GM15510 (cell line): ENCODE measurements around the gene KRTAP10-5.
"Not testable (repeated sequence)": the region's sequence is repeated elsewhere in the genome, so short reads cannot be mapped to it uniquely, and the experiment has no call there.

Experiments
- POLR2A ChIP-seq: IDR thresholded peaks from 3 replicates; pipeline ENCODE4 v1.6.1; 2011; ENCODE audit warnings: borderline replicate concordance; ENCODE audit not compliant: insufficient read length; ENCODE audit errors: extremely low read depth

KRTAP10-5 gene, protein sequence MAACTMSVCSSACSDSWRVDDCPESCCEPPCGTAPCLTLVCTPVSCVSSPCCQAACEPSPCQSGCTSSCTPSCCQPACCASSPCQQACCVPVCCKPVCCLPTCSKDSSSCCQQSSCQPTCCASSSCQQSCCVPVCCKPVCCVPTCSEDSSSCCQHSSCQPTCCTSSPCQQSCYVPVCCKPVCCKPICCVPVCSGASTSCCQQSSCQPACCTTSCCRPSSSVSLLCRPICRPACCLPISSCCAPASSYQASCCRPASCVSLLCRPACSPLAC

DNA sequence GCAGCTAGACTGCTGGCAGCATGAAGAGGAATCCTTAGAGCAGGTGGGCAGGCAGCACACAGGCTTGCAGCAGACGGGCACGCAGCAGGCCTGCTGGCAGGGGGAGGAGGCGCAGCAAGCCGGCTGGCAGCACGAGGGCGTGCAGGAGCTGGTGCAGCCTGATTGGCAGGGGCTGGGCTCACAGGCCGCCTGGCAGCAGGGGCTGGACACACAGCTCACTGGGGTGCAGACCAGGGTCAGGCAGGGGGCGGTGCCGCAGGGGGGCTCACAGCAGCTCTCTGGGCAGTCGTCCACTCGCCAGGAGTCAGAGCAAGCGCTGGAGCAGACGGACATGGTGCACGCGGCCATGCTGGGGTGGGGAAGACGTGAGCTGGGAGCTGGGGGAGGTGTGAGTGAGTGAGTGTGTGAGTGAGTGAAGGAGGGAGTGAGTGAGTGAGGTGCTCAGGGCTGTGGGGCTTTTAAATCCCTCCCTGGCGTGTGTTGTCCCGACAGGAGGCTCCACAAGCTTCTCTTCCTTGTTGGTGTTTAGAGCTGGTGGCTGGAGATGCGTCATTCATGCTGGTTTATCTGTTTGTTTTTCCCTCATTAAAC, at the start of gene KRTAP10-5:
Gene KRTAP10-5, minus strand, starts transcription at position 374 of the 591 bp plus-strand sequence. Its CDS starts 26 bp downstream, at position 348.
- TF ChIP-seq POLR2A: not testable (repeated sequence)

GRCh38 chr21:44628707-44629391, 48.4 kb upstream of the KRTAP10-5 start:
- no peak for TF ChIP-seq POLR2A

DNA sequence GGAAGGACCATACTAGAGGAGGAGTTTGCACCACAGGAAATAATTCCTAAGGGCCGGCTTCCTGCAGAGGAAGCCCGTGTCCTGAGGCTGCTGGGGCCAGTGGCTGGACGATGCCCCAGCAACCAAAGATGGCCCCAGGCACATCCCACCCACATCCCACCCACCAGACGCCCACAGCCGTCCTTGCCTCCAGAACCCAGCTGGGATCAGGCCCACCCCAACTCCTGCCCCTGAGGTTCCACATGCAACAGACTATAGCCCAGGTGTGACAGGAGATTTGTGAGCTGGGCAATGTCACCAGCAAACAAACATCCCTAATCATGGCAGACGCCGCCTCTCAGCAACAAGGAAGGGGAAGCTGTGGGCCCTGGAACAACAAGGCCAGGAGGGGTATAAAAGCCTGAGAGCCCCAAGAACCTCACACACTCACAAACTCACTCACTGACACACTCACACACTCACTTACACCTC, 46.3 kb upstream of the KRTAP10-5 start, which contains the start of gene KRTAP10-9:
Gene KRTAP10-9, plus strand, starts transcription at position 421 of the 471 bp plus-strand sequence. CDS start 79 bp downstream, outside the sequence.
- no peak for TF ChIP-seq POLR2A

DNA sequence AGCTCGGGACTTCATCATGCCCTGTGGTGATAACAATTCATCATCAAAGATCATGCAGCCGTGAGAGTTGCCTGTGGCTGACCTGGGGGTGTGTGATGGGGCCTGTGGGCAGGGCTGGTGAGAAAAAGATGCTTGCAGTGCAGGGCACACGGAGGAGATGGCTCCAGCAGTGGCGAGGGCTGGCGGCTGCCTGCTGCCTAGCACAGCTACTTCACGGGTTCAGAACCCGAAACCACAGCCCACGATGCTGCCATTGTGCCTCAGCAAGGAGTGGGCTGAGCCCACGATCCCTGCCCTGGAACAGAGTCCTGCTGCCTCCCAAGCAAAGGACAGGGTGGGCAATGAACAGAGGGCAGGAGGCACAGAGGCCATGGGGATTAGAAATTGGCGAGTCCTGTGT, 45.9 kb upstream of the KRTAP10-5 start:
- no peak for TF ChIP-seq POLR2A

GRCh38 chr21:44625756-44626155, 45.4 kb upstream of the KRTAP10-5 start:
- TF ChIP-seq POLR2A: no peak

DNA sequence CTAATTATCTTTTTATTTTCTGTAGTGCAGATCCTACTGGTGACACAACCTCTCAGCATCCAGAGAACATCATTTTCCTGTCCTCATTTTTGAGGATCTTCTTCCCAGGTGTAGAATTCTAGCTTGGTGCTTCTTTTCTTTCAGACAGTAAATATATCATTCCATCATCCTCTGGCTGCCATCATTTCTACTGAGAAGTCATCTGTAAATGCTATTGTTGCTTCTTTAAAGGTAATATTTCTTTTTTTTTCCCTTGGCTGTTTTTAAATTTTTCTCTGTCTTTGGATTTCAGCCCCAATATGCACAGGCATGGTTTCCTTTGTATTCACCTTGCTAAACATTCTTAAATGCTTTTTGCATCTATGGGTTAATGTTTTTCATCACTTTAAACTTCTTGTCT, 43.2 kb upstream of the KRTAP10-5 start:
- no peak for TF ChIP-seq POLR2A

GRCh38 chr21:44619886-44620285, 39.5 kb upstream of the KRTAP10-5 start:
- no peak for TF ChIP-seq POLR2A

DNA sequence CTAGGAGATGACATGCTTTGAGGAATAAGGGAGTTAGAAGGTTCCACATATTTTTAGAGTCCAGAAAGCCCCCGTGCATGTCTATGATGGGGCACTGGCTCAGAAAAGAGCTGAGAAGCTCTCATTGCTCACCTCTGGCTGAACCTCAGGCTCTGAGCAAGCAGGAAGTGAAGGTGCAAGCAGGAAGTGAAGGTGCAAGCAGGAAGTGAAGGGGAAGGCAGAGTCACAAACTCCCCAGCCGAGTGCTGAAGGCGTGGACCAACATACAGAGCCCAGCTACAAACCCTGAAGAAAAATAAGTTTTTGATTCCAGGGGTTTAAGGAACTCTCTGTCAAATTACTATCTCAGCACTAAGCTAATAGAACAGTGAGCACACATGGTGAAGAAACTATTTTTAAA, 38.5 kb upstream of the KRTAP10-5 start:
- TF ChIP-seq POLR2A: no peak

DNA sequence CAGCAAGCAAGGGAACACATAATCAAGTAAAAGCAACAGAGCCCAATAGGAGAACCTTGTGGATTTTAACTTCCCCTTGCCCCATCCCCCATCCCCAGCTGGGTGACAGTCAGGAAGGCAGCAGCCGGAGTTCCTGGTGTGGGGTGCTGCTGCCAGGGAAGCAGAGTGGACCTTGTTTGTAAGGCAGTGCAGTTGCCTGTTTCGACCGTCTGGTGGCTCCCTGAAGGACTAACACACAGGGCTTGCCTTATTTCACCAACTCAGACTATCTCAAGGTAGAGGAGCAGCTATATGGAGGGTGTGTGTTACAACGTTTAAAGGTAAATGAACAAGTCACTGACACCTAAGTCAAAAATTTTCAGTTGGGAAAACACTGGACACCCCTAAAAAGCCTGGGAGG, 38.1 kb upstream of the KRTAP10-5 start:
- no peak for TF ChIP-seq POLR2A

- no peak for TF ChIP-seq POLR2A
These were observed 36.7 kb upstream of the KRTAP10-5 start for GRCh38 chr21:44617071-44617501.

- TF ChIP-seq POLR2A: no peak
These were observed 36.2 kb upstream of the KRTAP10-5 start for GRCh38 chr21:44616591-44616926.

DNA sequence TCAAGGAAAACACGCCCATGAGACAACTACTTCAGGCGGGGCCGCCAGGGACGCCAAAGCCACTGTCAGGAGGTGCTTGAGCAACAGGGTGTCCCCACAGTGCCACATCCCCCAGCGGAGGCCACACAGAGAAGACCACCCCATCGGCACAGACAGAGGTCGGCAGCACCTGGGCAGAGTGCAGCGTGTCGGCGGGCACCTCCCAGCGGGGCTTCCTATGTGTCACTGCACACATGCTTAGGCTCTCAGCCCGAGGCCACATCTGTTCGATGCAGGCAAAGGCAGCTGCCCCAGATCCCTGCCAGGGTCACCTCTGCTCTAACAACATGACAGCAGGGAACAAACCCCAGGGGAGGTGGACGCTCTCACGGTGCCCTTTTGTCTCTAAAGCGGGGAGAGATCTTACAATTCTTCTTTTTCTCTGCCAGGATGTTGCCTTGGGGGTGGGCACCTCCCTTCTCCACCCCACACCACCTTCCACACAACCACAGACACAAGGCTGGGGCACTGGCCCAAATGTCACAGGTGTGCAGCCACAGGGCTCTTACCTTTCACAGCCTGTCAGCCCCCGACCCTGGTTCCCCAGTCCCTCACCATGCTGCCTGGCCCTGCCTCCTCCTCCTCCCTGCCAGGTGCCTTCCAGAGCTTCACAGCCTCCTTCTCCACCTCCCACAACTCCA, 35.6 kb upstream of the KRTAP10-5 start:
- TF ChIP-seq POLR2A: no peak

DNA sequence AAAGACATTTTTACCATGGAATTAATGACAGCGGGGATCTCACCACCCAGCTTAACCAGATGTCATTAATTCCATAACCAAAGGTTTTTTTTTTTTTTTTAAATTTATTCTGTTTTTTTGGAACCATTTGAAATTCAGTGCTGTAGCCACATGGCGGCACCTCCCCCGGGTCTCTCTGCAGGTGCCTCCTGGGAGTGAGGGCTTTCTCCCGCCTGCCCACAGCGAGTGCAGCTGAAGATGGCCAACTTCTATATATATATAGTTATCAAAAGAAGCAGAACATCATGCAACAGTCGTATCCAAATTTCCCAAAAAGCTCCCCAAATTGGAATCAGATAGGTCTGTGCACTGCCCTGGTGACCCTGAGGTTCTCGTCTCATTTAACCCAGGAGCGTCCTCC, 35.1 kb upstream of the KRTAP10-5 start:
- TF ChIP-seq POLR2A: no peak

DNA sequence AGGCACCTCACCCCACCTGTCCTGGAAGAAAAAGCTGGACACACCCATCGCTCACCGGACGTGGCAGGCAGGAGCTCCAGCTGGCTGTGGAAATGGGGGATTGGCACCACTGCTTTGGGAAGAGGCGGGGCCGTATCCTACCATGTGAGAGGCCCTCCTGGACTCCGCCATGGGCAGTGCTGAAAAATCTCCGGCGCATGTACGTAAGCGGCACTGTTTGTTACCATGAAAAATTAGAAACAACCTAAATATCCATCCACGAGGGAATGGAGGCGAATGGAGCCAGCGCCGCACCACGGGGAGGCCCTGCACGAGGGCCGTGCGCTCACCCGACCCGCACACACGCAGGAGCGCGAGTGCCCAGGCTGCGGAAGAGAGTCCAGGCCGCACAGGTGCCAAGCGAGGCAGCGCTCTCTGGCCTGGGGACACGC, 34.6 kb upstream of the KRTAP10-5 start:
- TF ChIP-seq POLR2A: no peak

DNA sequence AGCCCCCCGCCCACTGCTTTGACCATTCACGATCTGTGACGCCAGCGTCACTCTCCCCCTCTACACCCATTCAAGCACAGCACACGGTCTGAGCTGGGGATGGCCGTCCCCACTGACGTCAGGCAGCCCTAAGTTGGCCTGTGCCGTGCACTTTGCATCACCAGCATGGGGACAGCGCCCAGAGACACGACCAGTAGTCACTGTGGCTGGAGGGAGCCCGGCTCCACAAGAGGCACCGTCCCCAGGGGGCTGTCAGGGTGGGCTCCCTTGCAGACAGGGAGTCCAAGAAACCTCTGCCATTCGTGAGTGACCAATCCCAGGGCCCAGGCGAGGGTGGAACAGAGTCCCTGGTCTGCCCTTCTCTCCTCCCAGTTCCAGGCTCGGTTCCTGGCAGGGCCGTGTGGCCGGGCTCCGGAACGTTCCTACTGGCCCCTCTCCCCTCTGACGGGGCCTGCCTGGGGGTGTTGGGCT, 33.8 kb upstream of the KRTAP10-5 start:
- TF ChIP-seq POLR2A: no peak
